ENCODE results near the gene USP17L19.
"Not testable (repeated sequence)": the region's sequence is repeated elsewhere in the genome, so short reads cannot be mapped to it uniquely, and the experiment has no call there.

GRCh38 chr4:9267319-9267718, 14.1 kb downstream of the USP17L19 start, which contains the start of gene USP17L22:
- not testable (repeated sequence) for TF ChIP-seq CTCF, POLR2A (IDR thresholded peaks at IDR 0.05)

Measured in heart left ventricle (tissue), 13 donors.